ENCODE results near the gene PTPRM. TPM values are rescaled to one million over a fixed set of nuclear protein-coding genes. Genes with fewer than 3 reads are reported as not detected.

PTPRM gene
- total and polyA plus RNA-seq, 9 donors: 45.6 to 82.0 (median 56.9) TPM

- intact Hi-C loops (cut with DNase I): no loop called here
Measured at GRCh38 chr18:8167673-8168072, 600.6 kb downstream of the PTPRM start.

DNA sequence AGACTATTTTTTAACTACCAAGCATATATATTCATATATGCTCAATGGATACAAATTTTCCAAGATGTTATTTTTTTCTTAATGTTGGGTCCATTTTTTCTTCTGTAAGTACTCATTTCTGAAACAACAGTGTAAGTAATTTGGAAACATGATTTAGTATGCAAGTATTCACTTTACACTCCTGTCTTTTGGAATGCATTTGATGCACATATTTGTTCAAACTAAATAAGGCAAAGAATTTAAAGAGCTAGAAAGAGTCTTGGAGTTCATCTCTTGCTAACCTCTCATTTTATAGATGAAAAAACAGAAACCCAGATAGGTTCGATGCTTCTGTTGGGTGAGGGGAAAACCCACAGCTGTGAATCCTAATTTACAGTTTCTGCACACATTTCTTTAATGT is 602.6 kb downstream of the PTPRM start:
- no peak overlapping the region for H3K4me3 ChIP-seq
- intact Hi-C loops (cut with DNase I): loop anchor here in 1 of 4 donors (5.0 kb wide), 1 partner anchor 558 kb away; no protein-coding TSS in a partner anchor
- no peaks in the 10 kb centered on the region for H3K36me3 ChIP-seq
- H3K4me1 ChIP-seq (ENCODE audit: insufficient read depth): peaks cover 3% of the 10 kb centered on the region
- 79 to 82% (median 80%) methylated on average over 1 of the region's 1 CpG for WGBS, 3 donors
- H3K27ac ChIP-seq: no peak overlapping the region
- H3K9me3 ChIP-seq: no peaks in the 10 kb centered on the region
- DNase-seq: no peak
- no peak for TF ChIP-seq EP300 (IDR thresholded peaks at IDR 0.05)
- no peaks in the 10 kb centered on the region for H3K27me3 ChIP-seq

More at GRCh38 chr18:8167673-8168072, 600.6 kb downstream of the PTPRM start:
- no peak overlapping the region for H3K27ac ChIP-seq
- TF ChIP-seq POLR2A (IDR thresholded peaks at IDR 0.05) (no peak), EP300 (IDR thresholded peaks at IDR 0.05) (no peak), CTCF (IDR thresholded peaks at IDR 0.05) (no peak)
- 60 to 76% (median 73%) methylated on average over 4 of the region's 4 CpGs for WGBS, 3 donors
- H3K27me3 ChIP-seq: no peaks in the 10 kb centered on the region
- no peak for DNase-seq
- H3K4me3 ChIP-seq: no peak overlapping the region
- no peaks in the 10 kb centered on the region for H3K9me3 ChIP-seq
- no peaks in the 10 kb centered on the region for H3K36me3 ChIP-seq
- peaks cover 3% of the 10 kb centered on the region for H3K4me1 ChIP-seq (ENCODE audit: insufficient read depth)

DNA sequence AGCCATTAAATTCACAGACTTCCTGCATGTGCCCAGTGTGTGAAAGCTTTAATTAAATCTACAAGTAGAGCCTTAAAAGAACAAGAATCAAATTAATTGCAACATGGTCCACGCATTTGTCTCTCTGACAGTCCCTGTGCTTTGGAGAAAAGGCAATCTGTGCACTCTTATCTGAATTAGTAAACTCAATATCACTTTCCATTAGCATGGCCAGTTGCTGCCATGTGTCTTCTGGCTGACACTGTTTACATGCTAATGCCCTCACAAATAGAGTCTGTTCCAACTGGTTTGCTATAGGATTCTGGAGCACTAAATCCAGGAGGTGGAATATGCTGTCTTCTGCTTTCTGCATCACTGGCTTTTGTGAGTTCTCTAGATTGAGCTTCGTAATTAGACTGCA is 607.7 kb downstream of the PTPRM start:
- Histone ChIP-seq H3K36me3 (no peaks in the 10 kb centered on the region), H3K4me3 (no peak overlapping the region), H3K4me1 (ENCODE audit: insufficient read depth) (peaks cover 8% of the 10 kb centered on the region), H3K9me3 (no peaks in the 10 kb centered on the region), H3K27ac (no peak overlapping the region), H3K27me3 (no peaks in the 10 kb centered on the region)
- no peak for DNase-seq
- WGBS, 3 donors: 96 to 99% (median 98%) methylated on average over 2 of the region's 2 CpGs
- TF ChIP-seq EP300 (IDR thresholded peaks at IDR 0.05) (no peak), CTCF (IDR thresholded peaks at IDR 0.05) (no peak), POLR2A (IDR thresholded peaks at IDR 0.05) (no peak)
- intact Hi-C loops (cut with DNase I): loop anchor here in 1 of 4 donors (5.0 kb wide), 1 partner anchor 553 kb away; no protein-coding TSS in a partner anchor

GRCh38 chr18:8175501-8176061 is 608.5 kb downstream of the PTPRM start:
- TF ChIP-seq CTCF (IDR thresholded peaks at IDR 0.05) (no peak), EP300 (IDR thresholded peaks at IDR 0.05) (no peak), POLR2A (IDR thresholded peaks at IDR 0.05) (no peak)
- Histone ChIP-seq H3K9me3 (no peaks in the 10 kb centered on the region), H3K4me3 (no peak overlapping the region), H3K27me3 (no peaks in the 10 kb centered on the region), H3K36me3 (no peaks in the 10 kb centered on the region), H3K27ac (no peak overlapping the region), H3K4me1 (ENCODE audit: insufficient read depth) (peaks cover 8% of the 10 kb centered on the region)
- no peak for DNase-seq
- 75 to 84% (median 79%) methylated on average over 7 of the region's 7 CpGs for WGBS, 3 donors
- intact Hi-C loops (cut with DNase I): no loop called here

- H3K36me3 ChIP-seq: no peaks in the 10 kb centered on the region
- WGBS, 3 donors: 21 to 29% (median 24%) methylated on average over 3 of the region's 3 CpGs
- no peak overlapping the region for H3K27ac ChIP-seq
- H3K4me1 ChIP-seq (ENCODE audit: insufficient read depth): peaks cover 8% of the 10 kb centered on the region
- no peaks in the 10 kb centered on the region for H3K27me3 ChIP-seq
- no peak overlapping the region for H3K4me3 ChIP-seq
- DNase-seq: no peak
- no peaks in the 10 kb centered on the region for H3K9me3 ChIP-seq
- intact Hi-C loops (cut with DNase I): no loop called here
- no peak for TF ChIP-seq CTCF (IDR thresholded peaks at IDR 0.05)
- TF ChIP-seq POLR2A (IDR thresholded peaks at IDR 0.05): no peak
- TF ChIP-seq EP300 (IDR thresholded peaks at IDR 0.05): no peak
Measured at GRCh38 chr18:8176109-8176508, 609.0 kb downstream of the PTPRM start.

Data from ovary (tissue), 9 donors.